HG03039 (cell line): ENCODE results near the gene SP6.

Source experiments
- ATAC-seq: cut with Tn5 transposase; IDR thresholded peaks from one replicate; pipeline ENCODE4 v1.9.1; 2021; ENCODE audit warnings: mild to moderate bottlenecking, moderate library complexity; ENCODE audit not compliant: unreplicated experiment

Gene SP6

GRCh38 chr17:47838636-47839035 lies 12.3 kb downstream of the SP6 start:
- no peak for ATAC-seq

- no peak for ATAC-seq
Measured at GRCh38 chr17:47837401-47838039, 13.4 kb downstream of the SP6 start.

- ATAC-seq: no peak
Measured at GRCh38 chr17:47836601-47837000, 14.4 kb downstream of the SP6 start.

- ATAC-seq: no peak
Measured at GRCh38 chr17:47834756-47835155, 16.2 kb downstream of the SP6 start.

- no peak for ATAC-seq
Measured at GRCh38 chr17:47831934-47832327, 19.0 kb downstream of the SP6 start.

- ATAC-seq: peak; percentile 72
Measured at GRCh38 chr17:47831003-47831933, 19.7 kb downstream of the SP6 start, which contains the start of the genes LRRC46 and MRPL10. Gene LRRC46 (plus strand): TSS chr17:47831670. CDS start chr17:47831990, 320 bp downstream. Gene MRPL10 (minus strand): TSS chr17:47831541. CDS start chr17:47831511, 30 bp downstream.

GRCh38 chr17:47830396-47831002 lies 20.5 kb downstream of the SP6 start:
- ATAC-seq: no peak

- no peak for ATAC-seq
Measured at GRCh38 chr17:47829870-47830269, 21.1 kb downstream of the SP6 start.

GRCh38 chr17:47823519-47823918 lies 27.4 kb downstream of the SP6 start:
- no peak for ATAC-seq

- ATAC-seq: no peak
Measured at GRCh38 chr17:47822785-47823184, 28.2 kb downstream of the SP6 start.

GRCh38 chr17:47821424-47822391 lies 29.3 kb downstream of the SP6 start, which contains the start of gene OSBPL7:
Gene OSBPL7 (minus strand): TSS chr17:47821794. CDS start chr17:47820278, 1,516 bp downstream.
- peak; percentile 57 for ATAC-seq

- no peak for ATAC-seq
Measured at GRCh38 chr17:47821031-47821423, 29.9 kb downstream of the SP6 start.

GRCh38 chr17:47820033-47820789 lies 30.8 kb downstream of the SP6 start:
- no peak for ATAC-seq

GRCh38 chr17:47819475-47819874 lies 31.5 kb downstream of the SP6 start:
- no peak for ATAC-seq

- no peak for ATAC-seq
Measured at GRCh38 chr17:47818002-47818695, 32.8 kb downstream of the SP6 start.

GRCh38 chr17:47816947-47817346 lies 34.0 kb downstream of the SP6 start:
- ATAC-seq: no peak

GRCh38 chr17:47816111-47816735 lies 34.7 kb downstream of the SP6 start:
- no peak for ATAC-seq

- ATAC-seq: no peak
Measured at GRCh38 chr17:47815106-47815918, 35.7 kb downstream of the SP6 start.
